Esophagus muscularis mucosa (tissue), 4 donors: Measurements from ENCODE around the gene ACAP3. TPM values are rescaled to one million over a fixed set of nuclear protein-coding genes. Genes with fewer than 3 reads are reported as not detected.

Experiments used
- DNase-seq: peaks from one replicate; pipeline ENCODE4 v3.0.0-alpha.2; 2017; ENCODE audit errors: extremely low spot score
- H3K27ac ChIP-seq, 4 donors: fragments of 200-600 bp; sonication (generic); replicated peaks in 1 of 4; 1 replicate in 3 of 4; 2 replicates in 1 of 4; pipeline ENCODE4 v1.5.1; 2016 to 2019; ENCODE audit warnings: mild to moderate bottlenecking in 1 of 4
- H3K27me3 ChIP-seq, 4 donors: fragments of 200-600 bp; sonication (generic); one replicate each; pipeline versions ENCODE4 v1.5.1 to v1.6.0; 2016 to 2019
- H3K36me3 ChIP-seq, 4 donors: fragments of 200-600 bp; sonication (generic); one replicate each; pipeline ENCODE4 v1.5.1; 2016 to 2019
- H3K4me1 ChIP-seq, 4 donors: fragments of 200-600 bp; sonication (generic); one replicate each; pipeline ENCODE4 v1.5.1; 2016 to 2019
- H3K4me3 ChIP-seq, 4 donors: fragments of 200-600 bp; sonication (generic); 1 replicate in 2 of 4; 2 replicates in 2 of 4; pipeline ENCODE4 v1.5.1; 2016 to 2019; ENCODE audit warnings: mild to moderate bottlenecking in 4 of 4, moderate library complexity in 1 of 4
- H3K9me3 ChIP-seq, 4 donors: fragments of 200-600 bp; sonication (generic); 1 replicate in 3 of 4; 2 replicates in 1 of 4; pipeline ENCODE4 v1.5.1; 2016 to 2019
- EP300 ChIP-seq: sonication (generic); formaldehyde crosslinking; IDR thresholded peaks from one replicate; pipeline ENCODE4 v1.6.1; 2017; ENCODE audit warnings: antibody characterized with exemption
- POLR2A ChIP-seq: fragments of 450-650 bp; IDR thresholded peaks from one replicate; pipeline ENCODE4 v1.6.1; 2017; ENCODE audit warnings: antibody characterized with exemption, moderate library complexity, mild to moderate bottlenecking, low read depth
- POLR2AphosphoS5 ChIP-seq, 2 donors: sonication (generic); formaldehyde crosslinking; IDR thresholded peaks; one replicate each; pipeline ENCODE4 v1.6.1; 2017; ENCODE audit warnings: antibody characterized with exemption in 2 of 2
- WGBS: methylation state at CpG from one replicate; pipeline ENCODE4 v1.1.5; 2018; 5-methylcytosine and 5-hydroxymethylcytosine counted together
- intact Hi-C: fragments of 100-400 bp; cut with DNase I; formaldehyde crosslinking; loops from one replicate; pipeline ENCODE4 v1.15.1; 2023
- total RNA-seq, 4 donors: library from RNA; depleted of rRNA; stranded (reverse); fragments of >200 nt; gene quantifications; one replicate each; pipeline versions ENCODE4 v1.1.0 to v1.2.1, GENCODE V29; 2016
- TF ChIP-seq, protein P1 (sequence below), 3 experiments: fragments of 200-600 bp in 2 of 3; fragments of 450-650 bp in 1 of 3; sonication (generic) in 2 of 3; IDR thresholded peaks; one replicate each; pipeline ENCODE4 v1.5.1; 2017 to 2019; ENCODE audit warnings: antibody characterized with exemption in 3 of 3, mild to moderate bottlenecking in 2 of 3, moderate library complexity in 1 of 3

The ACAP3 gene
- total RNA-seq, 4 donors from 2014 or later: 34.8 to 63.2 (median 47.4) TPM

DNA sequence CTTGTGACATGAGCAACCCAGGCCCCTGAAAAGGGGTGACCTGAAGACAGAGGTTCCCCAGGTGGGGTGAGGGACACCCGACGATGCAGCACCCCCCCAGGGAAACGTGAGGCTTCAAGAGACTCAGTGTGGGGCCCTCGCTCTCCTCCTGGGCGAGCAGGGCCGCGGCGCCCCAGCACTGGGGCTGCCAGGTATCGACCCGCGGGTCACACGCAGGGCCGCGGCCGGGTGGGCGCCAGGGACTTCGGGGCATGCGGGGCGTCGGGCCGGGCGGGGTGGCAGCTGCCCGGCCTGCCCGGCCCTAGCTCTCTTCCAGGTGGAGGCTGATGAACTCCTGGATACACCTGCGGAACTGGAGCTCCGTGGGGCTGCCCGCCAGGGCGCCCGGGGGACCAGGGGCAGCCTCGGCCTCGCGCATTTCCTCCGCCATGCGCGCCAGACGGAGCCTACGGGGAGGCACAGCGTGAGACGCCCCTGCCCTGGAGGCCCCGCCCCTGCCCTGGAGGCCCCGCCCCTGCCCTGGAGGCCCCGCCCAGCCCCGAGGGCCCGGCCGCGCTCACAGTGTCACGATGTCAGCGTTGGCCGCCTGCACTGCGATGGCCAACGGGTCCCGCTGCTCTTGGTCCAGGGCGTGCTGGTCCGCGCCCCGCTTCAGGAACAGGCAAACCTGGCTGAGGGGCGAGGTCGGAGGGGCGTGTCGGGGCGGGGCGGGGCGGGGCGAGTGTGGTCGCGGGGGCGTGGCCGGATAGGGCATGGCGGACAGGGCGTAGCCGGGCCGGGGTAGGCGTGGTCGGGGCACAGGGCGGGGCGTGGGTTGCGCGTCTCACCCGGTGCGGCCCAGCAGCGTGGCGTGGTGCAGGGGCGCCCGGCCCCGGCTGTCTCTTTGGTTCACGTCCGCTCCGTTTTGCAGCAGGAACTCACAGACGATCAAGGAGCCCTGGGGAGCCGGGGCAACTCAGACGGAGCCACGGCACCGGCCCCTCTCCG lies 14.2 kb downstream of the ACAP3 start:
- WGBS: 67% methylated on average over 37 of the region's 94 CpGs
- Histone ChIP-seq H3K27me3 (no peaks in the 10 kb centered on the region), H3K4me3 (no peak overlapping the region), H3K27ac (no peak overlapping the region), H3K4me1 (peaks cover 0 to 20% (median 14%) of the 10 kb centered on the region in 4 donors), H3K36me3 (peaks cover 4 to 54% (median 46%) of the 10 kb centered on the region in 4 donors), H3K9me3 (no peaks in the 10 kb centered on the region)
- TF ChIP-seq POLR2AphosphoS5 (IDR thresholded peaks at IDR 0.05): no peak
- intact Hi-C loops: loop anchor here (5.0 kb wide), 1 partner anchor 261 kb away; no protein-coding TSS in a partner anchor
- DNase-seq: no peak

GRCh38 chr1:1292851-1293250 lies 14.9 kb downstream of the ACAP3 start:
- Histone ChIP-seq H3K9me3 (no peaks in the 10 kb centered on the region), H3K4me1 (peaks cover 0 to 20% (median 14%) of the 10 kb centered on the region in 4 donors), H3K27ac (no peak overlapping the region), H3K4me3 (no peak overlapping the region), H3K36me3 (peaks cover 4 to 47% (median 42%) of the 10 kb centered on the region in 4 donors), H3K27me3 (peaks cover 0 to 1% (median 0%) of the 10 kb centered on the region in 4 donors)
- intact Hi-C loops: loop anchor here (5.0 kb wide), 1 partner anchor 261 kb away; no protein-coding TSS in a partner anchor
- WGBS: 88% methylated on average over 15 of the region's 18 CpGs
- no peak for DNase-seq
- TF ChIP-seq, protein P1, sequence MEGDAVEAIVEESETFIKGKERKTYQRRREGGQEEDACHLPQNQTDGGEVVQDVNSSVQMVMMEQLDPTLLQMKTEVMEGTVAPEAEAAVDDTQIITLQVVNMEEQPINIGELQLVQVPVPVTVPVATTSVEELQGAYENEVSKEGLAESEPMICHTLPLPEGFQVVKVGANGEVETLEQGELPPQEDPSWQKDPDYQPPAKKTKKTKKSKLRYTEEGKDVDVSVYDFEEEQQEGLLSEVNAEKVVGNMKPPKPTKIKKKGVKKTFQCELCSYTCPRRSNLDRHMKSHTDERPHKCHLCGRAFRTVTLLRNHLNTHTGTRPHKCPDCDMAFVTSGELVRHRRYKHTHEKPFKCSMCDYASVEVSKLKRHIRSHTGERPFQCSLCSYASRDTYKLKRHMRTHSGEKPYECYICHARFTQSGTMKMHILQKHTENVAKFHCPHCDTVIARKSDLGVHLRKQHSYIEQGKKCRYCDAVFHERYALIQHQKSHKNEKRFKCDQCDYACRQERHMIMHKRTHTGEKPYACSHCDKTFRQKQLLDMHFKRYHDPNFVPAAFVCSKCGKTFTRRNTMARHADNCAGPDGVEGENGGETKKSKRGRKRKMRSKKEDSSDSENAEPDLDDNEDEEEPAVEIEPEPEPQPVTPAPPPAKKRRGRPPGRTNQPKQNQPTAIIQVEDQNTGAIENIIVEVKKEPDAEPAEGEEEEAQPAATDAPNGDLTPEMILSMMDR (IDR thresholded peaks at IDR 0.05): no peak
- TF ChIP-seq POLR2A: no peak
- TF ChIP-seq EP300: no peak
- TF ChIP-seq POLR2AphosphoS5 (IDR thresholded peaks at IDR 0.05): no peak

DNA sequence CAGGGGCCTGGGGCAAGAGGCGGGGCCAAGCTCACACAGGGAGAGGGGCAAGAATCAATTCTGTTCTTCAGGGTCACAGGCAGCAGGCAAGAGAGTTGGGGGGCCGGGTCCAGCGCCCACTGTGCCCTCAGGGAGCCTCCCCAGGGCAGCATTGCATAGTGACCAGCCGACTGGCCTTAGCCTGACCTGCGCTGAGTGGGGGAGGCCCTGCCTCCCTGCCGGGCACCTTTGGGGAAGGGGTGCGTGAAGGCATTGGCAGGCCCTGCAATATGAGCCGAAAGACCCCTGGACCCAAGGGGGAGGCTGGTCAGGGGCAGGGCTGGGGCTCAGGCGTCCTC lies 15.3 kb downstream of the ACAP3 start:
- Histone ChIP-seq H3K27ac (no peak overlapping the region), H3K4me1 (peaks cover 0 to 20% (median 14%) of the 10 kb centered on the region in 4 donors), H3K36me3 (peaks cover 4 to 43% (median 38%) of the 10 kb centered on the region in 4 donors), H3K4me3 (no peak overlapping the region), H3K27me3 (peaks cover 0 to 6% (median 0%) of the 10 kb centered on the region in 4 donors), H3K9me3 (no peaks in the 10 kb centered on the region)
- intact Hi-C loops: loop anchor here (5.0 kb wide), 1 partner anchor 260 kb away; no protein-coding TSS in a partner anchor
- WGBS: 84% methylated on average over 9 of the region's 9 CpGs
- DNase-seq: no peak
- TF ChIP-seq POLR2AphosphoS5 (IDR thresholded peaks at IDR 0.05): no peak
- TF ChIP-seq POLR2A: no peak
- TF ChIP-seq EP300: no peak
- TF ChIP-seq, protein P1 (IDR thresholded peaks at IDR 0.05): no peak

GRCh38 chr1:1291548-1292441 lies 15.9 kb downstream of the ACAP3 start:
- Histone ChIP-seq H3K4me1 (peaks cover 0 to 20% (median 14%) of the 10 kb centered on the region in 4 donors), H3K4me3 (no peak overlapping the region), H3K27ac (no peak overlapping the region), H3K36me3 (peaks cover 3 to 41% (median 35%) of the 10 kb centered on the region in 4 donors), H3K9me3 (no peaks in the 10 kb centered on the region), H3K27me3 (peaks cover 0 to 12% (median 0%) of the 10 kb centered on the region in 4 donors)
- 66% methylated on average over 7 of the region's 45 CpGs for WGBS
- intact Hi-C loops: loop anchor here (2.0 to 5.0 kb wide), 2 partner anchors 169 to 259 kb away; no protein-coding TSS in a partner anchor
- TF ChIP-seq, protein P1 (IDR thresholded peaks at IDR 0.05): peak; percentile 56 to 74 (median 66)
- no peak for TF ChIP-seq POLR2A
- TF ChIP-seq EP300: no peak
- peak in 1 of 2 donors; percentile 5 for TF ChIP-seq POLR2AphosphoS5 (IDR thresholded peaks at IDR 0.05)
- peak; percentile 93 for DNase-seq
